K562 (cell line): ENCODE results near the gene CLIC1. TPM values are rescaled to one million over a fixed set of nuclear protein-coding genes. Genes with fewer than 3 reads are reported as not detected.

Source experiments
- ARID1B ChIP-seq: fragments of 450-650 bp; IDR thresholded peaks from 2 replicates; pipeline ENCODE4 v1.6.1; 2016; ENCODE audit warnings: antibody characterized with exemption, mild to moderate bottlenecking, inconsistent platforms
- ATF3 ChIP-seq, 2 experiments: fragments of 450-650 bp in 1 of 2; sonication (generic) in 1 of 2; formaldehyde crosslinking in 1 of 2; IDR thresholded peaks in 1 of 2; conservative IDR thresholded peaks in 1 of 2; 2 replicates each; pipeline versions ENCODE4 v1.6.1 to v1.8.1; 2016 to 2023; ENCODE audit warnings: mild to moderate bottlenecking in 2 of 2, moderate library complexity in 2 of 2, inconsistent platforms in 1 of 2, missing genetic modification reagents in 1 of 2
- BRD4 ChIP-seq: fragments of 200-600 bp; sonication (generic); IDR thresholded peaks from 2 replicates; pipeline ENCODE4 v1.6.1; 2017; ENCODE audit warnings: inconsistent platforms
- BRF1 ChIP-seq: IDR thresholded peaks from 3 replicates; pipeline ENCODE4 v1.6.1; 2011; ENCODE audit warnings: borderline replicate concordance, mild to moderate bottlenecking; ENCODE audit not compliant: insufficient read length; ENCODE audit errors: extremely low read depth
- CTCFL ChIP-seq: IDR thresholded peaks from 2 replicates; pipeline ENCODE4 v1.6.1; 2011; ENCODE audit warnings: borderline replicate concordance, low read depth, mild to moderate bottlenecking, moderate library complexity, low read length; ENCODE audit not compliant: insufficient read depth, poor library complexity, severe bottlenecking
- MAFF ChIP-seq: IDR thresholded peaks from 2 replicates; pipeline ENCODE4 v1.6.1; 2012; ENCODE audit warnings: low read length, improper control_type of control experiment
- NCOR1 ChIP-seq: fragments of 450-650 bp; IDR thresholded peaks from 2 replicates; pipeline ENCODE4 v1.6.1; 2016; ENCODE audit warnings: mild to moderate bottlenecking, moderate library complexity
- POLR2H ChIP-seq: IDR thresholded peaks from 2 replicates; pipeline ENCODE4 v1.6.1; 2016; ENCODE audit warnings: missing genetic modification characterization, low read depth, mild to moderate bottlenecking, control low read depth, missing compliant biosample characterization, moderate library complexity
- STAT5A ChIP-seq: IDR thresholded peaks from 2 replicates; pipeline ENCODE4 v1.6.1; 2012; ENCODE audit warnings: low read length, inconsistent platforms, borderline replicate concordance
- VEZF1 ChIP-seq: fragments of 200-800 bp; sonication (Bioruptor generic); IDR thresholded peaks from 2 replicates; pipeline ENCODE4 v1.6.1; 2017; ENCODE audit warnings: missing genetic modification characterization, missing compliant biosample characterization
- ZBTB5 ChIP-seq: fragments of 450-650 bp; IDR thresholded peaks from 2 replicates; pipeline ENCODE4 v1.6.1; 2017; ENCODE audit warnings: antibody characterized with exemption
- ZNF212 ChIP-seq: fragments of 450-650 bp; formaldehyde crosslinking; IDR thresholded peaks from 2 replicates; pipeline ENCODE4 v1.4.0; 2020; ENCODE audit warnings: mild to moderate bottlenecking
- ZNF274 ChIP-seq: IDR thresholded peaks from 2 replicates; pipeline ENCODE4 v1.6.1; 2011; ENCODE audit warnings: low read depth, mild to moderate bottlenecking, low read length, moderate library complexity, borderline replicate concordance
- ZNF280A ChIP-seq: fragments of 450-650 bp; IDR thresholded peaks from 2 replicates; pipeline ENCODE4 v1.6.1; 2018; ENCODE audit warnings: mild to moderate bottlenecking, low read depth; ENCODE audit not compliant: partially characterized antibody
- polyA plus RNA-seq, 8 experiments: library from polyadenylated mRNA; depleted of rRNA in 4 of 8; stranded (reverse) in 5 of 8; unstranded in 3 of 8; fragments of >200 nt; fragmentation: Nextera tagmentation in 2 of 8; fragmentation: Illumina TruSeq in 1 of 8; extraction: Ambion mirVana in 2 of 8; extraction: Trizol in 1 of 8; gene quantifications; 2 replicates each; pipeline versions ENCODE4 v1.2.1 to v1.2.3, GENCODE V29; 2011 to 2014; ENCODE audit warnings: inconsistent platforms in 1 of 8, missing spikeins in 1 of 8
- total RNA-seq, 7 experiments: library from RNA; depleted of rRNA in 6 of 7; stranded (reverse); fragments of >200 nt in 6 of 7; fragmentation: Illumina TruSeq in 2 of 7; extraction: Trizol in 2 of 7; gene quantifications; 2 replicates each; pipeline versions ENCODE4 v1.2.1 to v1.2.3, GENCODE V29; 2011 to 2021; ENCODE audit warnings: low replicate concordance in 1 of 7

The CLIC1 gene
- total and polyA plus RNA-seq, 9 of the 15 experiments (the other 6 are each of a cell fraction or from before 2014, with no cell fraction given), result 1,267 to 2,419 (median 1,808) TPM

- peak; percentile 6 for TF ChIP-seq CTCFL
- no peak for TF ChIP-seq ZNF274
- TF ChIP-seq ATF3 (IDR thresholded peaks at IDR 0.05), result peak; percentile 96
- TF ChIP-seq ATF3 (CRISPR knock-in tag; conservative IDR thresholded peaks at IDR 0.05), result peak; percentile 95
- peak; percentile 35; the same call in 1 of the 2 replicates for TF ChIP-seq MAFF
- TF ChIP-seq ZBTB5, result no peak
- no peak for TF ChIP-seq BRD4
- TF ChIP-seq BRF1, result no peak
- TF ChIP-seq VEZF1 (CRISPR knock-in tag), result peak; percentile 99
- TF ChIP-seq POLR2H (tag), result no peak
- TF ChIP-seq ZNF280A, result no peak
- peak; percentile 95 for TF ChIP-seq ARID1B
- TF ChIP-seq NCOR1, result no peak
- no peak for TF ChIP-seq ZNF212 (CRISPR knock-in tag)
- TF ChIP-seq STAT5A, result peak; percentile 71; the same call in 1 of the 2 replicates
Observed at GRCh38 chr6:31776989-31777666, 40.8 kb upstream of the CLIC1 start, which contains the start of gene VWA7 (continued).
